ENCODE data around the gene FAM72C.
"Not testable (repeated sequence)": the region's sequence is repeated elsewhere in the genome, so short reads cannot be mapped to it uniquely, and the experiment has no call there.

Gene FAM72C

GRCh38 chr1:143984721-143985473 lies 13.1 kb upstream of the FAM72C start:
- DNase-seq: not testable (repeated sequence)

- DNase-seq: not testable (repeated sequence)
Measured at GRCh38 chr1:143974416-143974815, 2.6 kb upstream of the FAM72C start.

- not testable (repeated sequence) for DNase-seq
Measured at GRCh38 chr1:143973876-143974414, 2.2 kb upstream of the FAM72C start.

GRCh38 chr1:143972753-143973326 lies 1.1 kb upstream of the FAM72C start:
- not testable (repeated sequence) for DNase-seq

GRCh38 chr1:143965860-143966259 lies 5.9 kb downstream of the FAM72C start:
- not testable (repeated sequence) for DNase-seq

GRCh38 chr1:143964294-143964693 lies 7.5 kb downstream of the FAM72C start:
- not testable (repeated sequence) for DNase-seq

- DNase-seq: not testable (repeated sequence)
Measured at GRCh38 chr1:143955930-143956329, 15.9 kb downstream of the FAM72C start.

GRCh38 chr1:143952913-143953312 lies 18.9 kb downstream of the FAM72C start:
- DNase-seq: not testable (repeated sequence)

- DNase-seq: not testable (repeated sequence)
Measured at GRCh38 chr1:143951485-143952391, 20.0 kb downstream of the FAM72C start.

GRCh38 chr1:143947749-143948148 lies 24.0 kb downstream of the FAM72C start:
- not testable (repeated sequence) for DNase-seq

GRCh38 chr1:143945253-143945652 lies 26.5 kb downstream of the FAM72C start:
- not testable (repeated sequence) for DNase-seq

GRCh38 chr1:143944576-143945240 lies 27.1 kb downstream of the FAM72C start:
- DNase-seq: not testable (repeated sequence)

GRCh38 chr1:143943319-143943978 lies 28.3 kb downstream of the FAM72C start:
- not testable (repeated sequence) for DNase-seq

- not testable (repeated sequence) for DNase-seq
Measured at GRCh38 chr1:143942238-143942860, 29.4 kb downstream of the FAM72C start.

- not testable (repeated sequence) for DNase-seq
Measured at GRCh38 chr1:143939666-143940065, 32.1 kb downstream of the FAM72C start.

- DNase-seq: not testable (repeated sequence)
Measured at GRCh38 chr1:143938922-143939321, 32.9 kb downstream of the FAM72C start.

GRCh38 chr1:143936457-143937115 lies 35.2 kb downstream of the FAM72C start:
- DNase-seq: peak; percentile 31

GRCh38 chr1:143919127-143919526 lies 52.7 kb downstream of the FAM72C start:
- not testable (repeated sequence) for DNase-seq

GRCh38 chr1:143918552-143918951 lies 53.2 kb downstream of the FAM72C start:
- DNase-seq: not testable (repeated sequence)

- DNase-seq: not testable (repeated sequence)
Measured at GRCh38 chr1:143913705-143914104, 58.1 kb downstream of the FAM72C start.

Data from activated T-cell treated with anti-CD3 and anti-CD28 coated beads for 4 hours (primary cell).